OCI-M2 (cell line): Measurements from ENCODE around the gene GRIN1.

Experiments used
- DNase-seq: peaks from one replicate; lab custom pipeline; 2025; ENCODE audit not compliant: unreplicated experiment; lab: John Stamatoyannopoulos, UW

GRIN1 gene

GRCh38 chr9:137213160-137214060 lies 74.5 kb downstream of the GRIN1 start:
- DNase-seq, result no peak

- no peak for DNase-seq
Observed at GRCh38 chr9:137214620-137215019, 75.7 kb downstream of the GRIN1 start.

GRCh38 chr9:137215196-137215986 lies 76.4 kb downstream of the GRIN1 start:
- DNase-seq, result no peak

GRCh38 chr9:137216188-137216965 lies 77.4 kb downstream of the GRIN1 start:
- DNase-seq, result no peak

GRCh38 chr9:137217276-137218211 lies 78.6 kb downstream of the GRIN1 start:
- no peak for DNase-seq

GRCh38 chr9:137218212-137218753 lies 79.3 kb downstream of the GRIN1 start:
- DNase-seq, result no peak
